ENCODE results near the gene NUCKS1.

NUCKS1 gene

GRCh38 chr1:205693421-205693991, 56.5 kb downstream of the NUCKS1 start:
- DNase-seq = no peak

GRCh38 chr1:205692423-205692822, 57.6 kb downstream of the NUCKS1 start:
- no peak for DNase-seq

GRCh38 chr1:205690122-205690756, 59.7 kb downstream of the NUCKS1 start:
- no peak for DNase-seq

- DNase-seq = no peak
These were observed 60.5 kb downstream of the NUCKS1 start for GRCh38 chr1:205689479-205689878.

- no peak for DNase-seq
These were observed 61.6 kb downstream of the NUCKS1 start for GRCh38 chr1:205688171-205689080.

- no peak for DNase-seq
These were observed 62.7 kb downstream of the NUCKS1 start for GRCh38 chr1:205687242-205687641.

GRCh38 chr1:205681364-205681763, 68.6 kb downstream of the NUCKS1 start:
- DNase-seq = no peak

- peak; percentile 10 for DNase-seq
These were observed 69.7 kb downstream of the NUCKS1 start, which contains the start of gene SLC45A3 for GRCh38 chr1:205680073-205680851. Gene SLC45A3 (minus strand): TSS chr1:205680509. CDS start chr1:205664656, 15,853 bp downstream.

- DNase-seq = no peak
These were observed 71.5 kb downstream of the NUCKS1 start for GRCh38 chr1:205678286-205679111.

- DNase-seq = no peak
These were observed 72.8 kb downstream of the NUCKS1 start for GRCh38 chr1:205677167-205677566.

GRCh38 chr1:205676597-205676996, 73.4 kb downstream of the NUCKS1 start:
- no peak for DNase-seq

GRCh38 chr1:205676002-205676401, 74.0 kb downstream of the NUCKS1 start:
- no peak for DNase-seq

- no peak for DNase-seq
These were observed 74.7 kb downstream of the NUCKS1 start for GRCh38 chr1:205675247-205675646.

GRCh38 chr1:205672970-205673369, 77.0 kb downstream of the NUCKS1 start:
- DNase-seq = no peak

GRCh38 chr1:205672395-205672889, 77.5 kb downstream of the NUCKS1 start:
- DNase-seq = no peak

GRCh38 chr1:205670611-205671430, 79.2 kb downstream of the NUCKS1 start:
- no peak for DNase-seq

GRCh38 chr1:205670150-205670446, 79.9 kb downstream of the NUCKS1 start:
- no peak for DNase-seq

- no peak for DNase-seq
These were observed 80.4 kb downstream of the NUCKS1 start for GRCh38 chr1:205669341-205670149.

GRCh38 chr1:205668951-205669340, 81.0 kb downstream of the NUCKS1 start:
- DNase-seq = no peak
